GM19395 (cell line): ENCODE measurements around the gene PSD4.

Source experiments
- ATAC-seq: cut with Tn5 transposase; IDR thresholded peaks from one replicate; pipeline ENCODE4 v1.9.1; 2021; ENCODE audit warnings: mild to moderate bottlenecking, moderate library complexity; ENCODE audit not compliant: unreplicated experiment

The PSD4 gene

DNA sequence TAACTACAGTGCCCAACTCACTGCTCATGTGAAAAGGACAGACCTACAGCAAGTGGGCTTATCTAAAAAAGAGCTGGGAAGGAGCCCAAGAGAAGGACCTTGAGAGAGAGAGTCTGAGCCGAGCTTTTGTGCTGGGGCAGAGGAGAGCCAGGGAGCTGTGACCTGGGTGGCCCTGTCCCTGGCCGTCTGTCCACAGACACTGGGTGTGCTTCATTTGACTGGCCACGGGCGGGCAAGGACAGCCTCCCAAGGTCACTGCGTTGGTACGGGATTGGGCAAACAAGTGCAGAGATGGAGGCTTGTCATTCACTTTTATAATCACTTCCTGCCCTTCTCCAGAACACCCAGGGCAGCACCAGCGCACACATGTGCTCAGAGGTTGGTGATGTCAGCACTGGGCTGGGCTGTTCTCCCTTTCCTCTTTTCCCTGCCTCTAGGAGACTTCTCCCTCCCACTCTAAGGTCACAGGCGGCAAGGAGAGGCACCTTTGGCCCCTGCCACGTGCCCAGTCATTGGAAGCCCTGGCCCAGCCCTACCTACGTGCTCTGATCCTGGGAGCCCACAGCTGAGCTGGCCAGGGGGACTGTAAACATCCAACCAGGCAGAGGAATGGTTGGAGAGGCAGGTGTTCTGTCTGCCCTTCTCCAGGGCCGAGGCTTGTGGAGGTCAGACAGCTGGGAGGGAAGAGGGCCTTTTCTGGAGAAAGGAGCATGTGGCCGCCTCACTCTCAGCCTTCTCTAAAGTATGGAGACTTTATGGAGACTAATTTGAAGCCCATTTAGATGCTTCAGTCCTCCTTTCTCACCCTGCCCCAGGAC is 6.4 kb upstream of the PSD4 start:
- ATAC-seq = no peak

- no peak for ATAC-seq
Observed at GRCh38 chr2:113167962-113168340, 5.8 kb upstream of the PSD4 start.

- ATAC-seq = no peak
Observed at GRCh38 chr2:113169002-113169530, 4.7 kb upstream of the PSD4 start.

GRCh38 chr2:113169586-113169985 is 4.2 kb upstream of the PSD4 start:
- ATAC-seq = no peak

DNA sequence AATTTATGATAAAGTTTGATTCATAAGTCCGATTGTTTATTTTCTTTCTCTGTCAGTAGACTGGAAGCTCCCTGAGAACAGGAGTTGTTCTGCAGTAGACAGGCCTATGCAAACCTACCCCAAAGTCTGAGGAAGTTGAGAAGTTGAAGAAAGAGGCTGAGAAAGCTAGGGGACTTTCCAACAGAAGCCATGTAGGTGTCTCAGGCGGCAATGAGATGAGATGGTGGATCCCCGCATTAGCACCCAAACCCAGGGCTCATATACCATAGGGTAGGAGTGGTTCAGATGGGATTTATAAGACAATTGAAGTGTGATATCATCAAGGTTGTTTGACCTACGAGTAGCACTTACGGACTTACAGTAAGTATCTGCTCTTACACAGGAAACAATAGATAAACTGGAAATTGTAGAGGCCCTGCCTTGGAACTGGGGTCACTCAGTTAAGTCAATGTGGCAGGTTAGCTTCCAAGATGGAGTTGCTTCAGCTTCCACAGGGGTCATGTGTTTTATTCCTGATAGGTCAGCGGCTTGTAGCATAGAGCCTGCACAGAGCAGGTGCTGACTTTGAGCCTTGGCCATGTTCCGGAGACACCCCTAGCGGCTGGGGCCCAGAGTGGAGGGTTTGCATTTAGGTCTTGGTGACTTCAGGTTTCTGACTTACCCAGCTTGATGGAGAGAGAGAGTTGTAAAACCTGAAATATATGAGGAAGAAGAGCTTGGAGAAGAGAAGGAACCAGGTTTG is 2.3 kb upstream of the PSD4 start:
- ATAC-seq = no peak

GRCh38 chr2:113172721-113173541 is 840 bp upstream of the PSD4 start:
- ATAC-seq = no peak

- no peak for ATAC-seq
Observed at GRCh38 chr2:113174376-113174750, 592 bp downstream of the PSD4 start.

DNA sequence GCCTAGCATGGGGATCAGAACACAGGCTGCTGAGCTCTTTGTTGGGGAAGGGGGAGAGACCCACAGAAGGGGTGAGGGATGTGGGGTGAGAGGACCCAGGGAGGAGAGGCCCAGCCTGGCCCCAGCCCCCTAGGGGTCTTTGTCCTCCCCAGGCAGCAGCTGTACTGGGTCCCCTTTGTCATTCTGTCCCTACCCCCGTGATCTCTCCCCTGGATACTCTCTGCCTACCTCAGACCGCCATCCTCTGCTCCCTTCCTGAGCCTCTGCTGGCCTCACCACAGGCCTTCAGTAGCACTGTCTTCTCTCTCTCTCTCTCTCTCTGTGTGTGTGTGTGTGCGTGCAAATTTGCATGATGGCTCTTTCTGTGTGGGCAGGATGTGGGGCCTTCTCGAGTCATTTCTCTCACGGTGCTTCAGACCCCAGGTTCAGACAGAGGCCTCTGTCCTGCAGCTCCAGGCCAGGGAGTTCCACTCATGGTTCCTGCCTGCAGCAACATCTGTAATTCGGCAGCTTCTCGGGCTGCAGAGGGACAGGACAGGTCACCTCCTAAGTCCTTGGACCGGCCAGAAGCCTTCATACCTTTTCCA is 1.4 kb downstream of the PSD4 start:
- ATAC-seq = peak; percentile 73

DNA sequence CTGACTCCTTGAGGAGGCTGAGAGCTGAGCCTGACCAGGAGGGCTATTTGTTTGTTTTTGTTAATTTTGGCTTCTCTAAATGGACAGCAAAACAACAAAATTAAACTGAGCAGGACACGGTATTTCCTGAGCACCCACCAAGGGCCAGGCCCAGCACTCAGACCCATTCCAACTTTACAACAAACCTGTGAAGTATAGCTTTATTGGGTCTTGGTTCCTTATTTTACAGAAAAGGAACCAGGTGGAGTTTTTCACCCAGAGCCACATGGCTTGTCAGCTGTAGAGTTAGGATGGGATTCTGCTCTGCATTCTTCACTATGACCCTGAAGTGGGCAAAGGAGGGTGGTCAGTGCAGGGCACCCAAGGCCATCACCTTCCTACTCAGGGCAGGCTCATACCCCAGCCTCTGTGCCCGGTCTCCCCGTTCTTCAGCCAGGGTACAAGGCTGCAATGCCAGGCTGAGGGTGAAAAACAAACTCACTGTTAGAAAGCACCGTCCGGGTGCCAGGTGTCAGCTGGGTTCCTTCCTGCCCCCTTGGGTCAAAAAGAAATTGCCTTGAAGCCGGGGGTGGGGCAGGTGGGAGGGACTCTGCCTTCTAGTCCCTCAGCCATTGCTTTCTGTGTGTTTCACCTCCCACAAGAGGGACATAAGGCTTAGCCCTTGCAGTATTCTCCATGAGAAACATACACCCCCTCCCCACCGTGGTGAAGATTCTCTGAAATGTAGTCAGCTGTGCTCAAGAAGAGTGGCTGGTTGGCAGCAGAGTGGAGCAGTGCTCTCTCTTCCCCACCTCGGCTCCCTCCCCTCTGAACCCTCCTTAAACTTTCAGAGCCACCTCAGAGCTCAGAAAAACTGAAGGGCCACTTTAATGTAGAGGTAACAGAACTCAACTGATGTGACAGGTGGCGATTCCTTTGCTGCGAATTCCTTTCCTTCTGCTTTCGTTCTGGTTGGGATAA is 2.2 kb downstream of the PSD4 start:
- ATAC-seq = no peak

- no peak for ATAC-seq
Observed at GRCh38 chr2:113176696-113177355, 3.1 kb downstream of the PSD4 start.

DNA sequence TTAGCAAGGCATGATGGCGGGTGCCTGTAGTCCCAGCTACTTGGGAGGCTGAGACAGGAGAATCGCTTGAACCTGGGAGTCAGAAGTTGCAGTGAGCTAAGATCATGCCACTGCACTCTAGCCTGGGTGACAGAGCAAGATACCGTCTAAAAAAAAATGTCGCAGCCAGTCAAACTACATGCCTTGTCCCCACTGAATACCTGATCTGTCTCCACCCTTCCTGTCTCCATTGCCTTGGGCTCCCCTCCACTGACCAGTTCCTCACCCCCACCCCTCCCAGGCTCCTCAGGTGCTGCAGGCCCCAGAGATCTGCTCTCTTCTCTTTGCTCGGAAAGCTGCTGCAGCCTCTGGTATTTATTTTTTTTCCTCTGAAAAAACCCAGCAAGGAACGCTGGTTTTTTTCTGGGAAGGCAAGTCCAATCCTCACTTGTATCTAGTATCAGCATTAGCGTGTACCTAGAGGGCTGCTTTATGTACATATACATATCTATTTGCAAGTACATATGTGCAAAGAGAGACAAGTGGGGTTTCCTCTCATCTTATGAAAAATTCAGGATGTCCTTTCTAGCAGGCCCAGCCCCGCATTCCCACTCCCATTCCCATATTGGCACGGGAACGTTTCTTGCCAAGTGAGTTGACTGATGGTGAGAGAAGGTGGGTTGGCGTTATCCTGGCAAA is 4.4 kb downstream of the PSD4 start:
- no peak for ATAC-seq

- ATAC-seq = no peak
Observed at GRCh38 chr2:113178891-113179290, 5.1 kb downstream of the PSD4 start.

DNA sequence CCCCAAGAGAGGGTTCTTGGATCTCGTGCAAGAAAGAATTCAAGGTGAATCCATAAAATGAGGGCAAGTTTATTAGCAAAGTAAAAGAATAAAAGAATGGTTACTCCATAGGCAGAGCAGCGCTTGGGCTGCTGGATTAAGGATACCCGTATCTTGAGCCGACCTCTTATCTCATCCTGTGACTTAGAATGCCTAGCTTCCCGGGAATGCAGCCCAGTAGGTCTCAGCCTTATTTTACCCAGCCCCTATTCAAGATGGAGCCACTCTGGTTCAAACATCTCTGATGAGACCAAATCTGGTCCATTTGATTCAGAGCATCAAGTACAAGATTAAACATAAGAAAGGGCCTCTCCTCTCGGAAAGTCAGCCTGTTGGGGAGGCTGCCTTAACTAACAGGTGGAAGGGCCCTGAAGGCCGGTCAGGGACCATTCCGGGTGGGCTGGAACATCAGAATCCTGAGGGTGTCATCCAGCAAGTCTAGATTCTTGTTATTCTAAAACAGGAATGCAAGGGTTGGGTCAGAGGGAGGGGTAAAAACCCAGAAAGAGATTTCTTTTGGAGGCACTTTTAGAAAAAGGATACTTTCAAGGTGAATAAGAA is 5.8 kb downstream of the PSD4 start:
- no peak for ATAC-seq

- no peak for ATAC-seq
Observed at GRCh38 chr2:113180131-113180946, 6.6 kb downstream of the PSD4 start.

- ATAC-seq = no peak
Observed at GRCh38 chr2:113181258-113182051, 7.7 kb downstream of the PSD4 start.

DNA sequence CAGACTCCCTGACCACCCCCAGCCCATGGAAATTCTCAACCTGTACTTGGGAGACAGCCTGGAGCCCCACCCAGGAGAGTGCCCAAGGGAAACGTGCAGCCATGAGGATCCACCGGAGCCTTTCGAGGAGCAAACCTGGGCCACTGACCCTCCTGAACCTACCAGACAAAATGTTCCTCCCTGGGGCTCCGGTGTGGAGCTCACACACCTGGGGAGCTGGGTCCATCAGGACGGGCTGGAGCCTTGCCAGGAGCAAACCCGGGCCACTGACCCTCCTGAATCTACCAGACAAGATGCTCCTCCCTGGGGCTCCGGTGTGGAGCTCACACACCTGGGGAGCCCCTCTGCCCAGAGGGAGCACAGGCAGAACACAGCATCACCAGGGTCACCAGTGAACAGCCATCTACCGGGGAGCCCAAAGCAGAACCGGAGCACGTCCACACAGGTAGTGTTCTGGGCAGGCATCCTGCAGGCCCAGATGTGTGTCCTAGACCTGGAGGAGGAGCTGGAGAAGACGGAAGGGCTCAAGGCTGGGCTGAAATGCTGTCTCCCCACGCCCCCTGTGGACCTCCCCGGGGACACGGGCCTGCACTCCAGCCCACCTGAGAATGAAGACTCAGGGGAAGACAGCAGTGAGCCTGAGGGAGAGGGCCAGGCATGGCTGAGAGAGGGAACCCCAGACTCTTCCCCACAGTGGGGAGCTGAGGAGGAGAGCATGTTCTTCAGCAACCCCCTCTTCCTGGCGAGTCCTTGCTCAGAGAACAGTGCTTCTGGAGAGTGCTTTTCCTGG is 8.9 kb downstream of the PSD4 start:
- ATAC-seq = no peak
